ENCODE data around the gene CNIH1. TPM values are rescaled to one million over a fixed set of nuclear protein-coding genes. Genes with fewer than 3 reads are reported as not detected.

Gene CNIH1
- total and polyA plus RNA-seq, 2 of the 13 experiments (the other 11 are each of a cell fraction or from before 2014, with no cell fraction given): 166 to 421 TPM

GRCh38 chr14:54396493-54397335, 44.5 kb downstream of the CNIH1 start, which contains the start of gene CDKN3 (continued):
- TF ChIP-seq PITX1 (CRISPR knock-in tag; IDR thresholded peaks at IDR 0.05) (peak; percentile 24; the same call in 1 of the 2 replicates), ZBTB46 (CRISPR knock-in tag; IDR thresholded peaks at IDR 0.05; ENCODE audit: borderline replicate concordance) (no peak), ZC3H4 (CRISPR knock-in tag; IDR thresholded peaks at IDR 0.05; ENCODE audit: borderline replicate concordance) (peak; percentile 82; the same call in 1 of the 2 replicates), TCF12 (IDR thresholded peaks at IDR 0.05) (no peak), TCF12 (CRISPR knock-in tag; IDR thresholded peaks at IDR 0.05) (0 out of 2 replicates have a peak, but pooled peaks have one; percentile 75), PHF5A (CRISPR knock-in tag; IDR thresholded peaks at IDR 0.05; ENCODE audit: low read depth, unreplicated experiment) (no peak), ZFP36L1 (CRISPR knock-in tag; IDR thresholded peaks at IDR 0.05) (peak; percentile 96), NPAS2 (CRISPR knock-in tag; IDR thresholded peaks at IDR 0.05; ENCODE audit: borderline replicate concordance) (no peak), FOXO4 (CRISPR knock-in tag; conservative IDR thresholded peaks at IDR 0.05) (no peak), YEATS4 (CRISPR knock-in tag; IDR thresholded peaks at IDR 0.05; ENCODE audit: borderline replicate concordance) (peak; percentile 82; the same call in 1 of the 2 replicates), ZNF292 (CRISPR knock-in tag; IDR thresholded peaks at IDR 0.05; ENCODE audit: borderline replicate concordance, low read depth) (peak; percentile 77), REPIN1 (CRISPR knock-in tag; IDR thresholded peaks at IDR 0.05; ENCODE audit: borderline replicate concordance, low read depth) (0 out of 2 replicates have a peak, but pooled peaks have one; percentile 39), FUBP1 (CRISPR knock-in tag; IDR thresholded peaks at IDR 0.05; ENCODE audit: borderline replicate concordance) (no peak), SMYD3 (CRISPR knock-in tag; IDR thresholded peaks at IDR 0.05) (peak; percentile 89), ZNF784 (CRISPR knock-in tag; IDR thresholded peaks at IDR 0.05; ENCODE audit: borderline replicate concordance) (peak; percentile 67; the same call in 1 of the 2 replicates), BRCA1 (CRISPR knock-in tag; IDR thresholded peaks at IDR 0.05) (no peak), SIX4 (CRISPR knock-in tag; IDR thresholded peaks at IDR 0.05) (no peak), ZNF33B (CRISPR knock-in tag; IDR thresholded peaks at IDR 0.05) (peak; percentile 72; the same call in 1 of the 2 replicates), BCL3 (CRISPR knock-in tag; IDR thresholded peaks at IDR 0.05) (peak; percentile 48; the same call in 1 of the 2 replicates), ZNF263 (CRISPR knock-in tag; IDR thresholded peaks at IDR 0.05) (no peak), KMT2A (CRISPR knock-in tag; IDR thresholded peaks at IDR 0.05) (peak; percentile 98), ADNP (CRISPR knock-in tag; IDR thresholded peaks at IDR 0.05) (no peak)

Data from HepG2 (cell line).